Neural cell (in vitro differentiated cells): ENCODE measurements around the gene CCER1.

ENCODE experiments used
- CTCF ChIP-seq: fragments of 450-650 bp; IDR thresholded peaks from 2 replicates; pipeline ENCODE4 v1.5.1; 2014; ENCODE audit warnings: antibody characterized with exemption, mild to moderate bottlenecking, moderate library complexity; ENCODE audit not compliant: poor library complexity, severe bottlenecking
- EP300 ChIP-seq: fragments of 450-650 bp; conservative IDR thresholded peaks from 2 replicates; pipeline ENCODE4 v1.6.1; 2014; ENCODE audit warnings: antibody characterized with exemption, mild to moderate bottlenecking, moderate library complexity; ENCODE audit not compliant: poor library complexity, severe bottlenecking
- EZH2 ChIP-seq: fragments of 200-600, 300-800 bp; shearing (Covaris generic), sonication (generic); IDR thresholded peaks from 2 replicates; pipeline ENCODE4 v1.6.1; 2014; ENCODE audit warnings: antibody characterized with exemption, low read length, borderline replicate concordance, mild to moderate bottlenecking; ENCODE audit not compliant: insufficient read depth, poor library complexity, severe bottlenecking
- POLR2AphosphoS5 ChIP-seq: IDR thresholded peaks from 2 replicates; pipeline ENCODE4 v1.6.1; 2012
- RAD21 ChIP-seq: fragments of 450-650 bp; conservative IDR thresholded peaks from 2 replicates; pipeline ENCODE4 v1.6.1; 2014; ENCODE audit warnings: antibody characterized with exemption, mild to moderate bottlenecking, moderate library complexity
- REST ChIP-seq: IDR thresholded peaks from 2 replicates; pipeline ENCODE4 v1.6.1; 2012; ENCODE audit warnings: borderline replicate concordance
- SMC3 ChIP-seq: fragments of 450-650 bp; conservative IDR thresholded peaks from 2 replicates; pipeline ENCODE4 v1.6.1; 2014; ENCODE audit warnings: antibody characterized with exemption, mild to moderate bottlenecking, moderate library complexity; ENCODE audit not compliant: poor library complexity
- TAF1 ChIP-seq: IDR thresholded peaks from 2 replicates; pipeline ENCODE4 v1.6.1; 2012; ENCODE audit warnings: low read depth

- TF ChIP-seq RAD21 = no peak
- TF ChIP-seq CTCF = no peak
- TF ChIP-seq REST = no peak
- no peak for TF ChIP-seq TAF1
- TF ChIP-seq POLR2AphosphoS5 = no peak
- no peak for TF ChIP-seq EP300
- no peak for TF ChIP-seq SMC3
- TF ChIP-seq EZH2 = no peak
These were observed 32.1 kb upstream of the CCER1 start for GRCh38 chr12:90987101-90987500.
